Nasal cavity respiratory epithelium epithelial cell of viscerocranial mucosa (primary cell): ENCODE measurements around the gene MEIS3. TPM values are rescaled to one million over a fixed set of nuclear protein-coding genes. Genes with fewer than 3 reads are reported as not detected.

Source experiments
- total RNA-seq: library from RNA; depleted of rRNA; stranded (reverse); fragments of >200 nt; gene quantifications from 2 replicates; pipeline ENCODE4 v1.2.3, GENCODE V29; 2014

Gene MEIS3
- total RNA-seq: 3.4 and 9.6 TPM in 2 replicates

DNA sequence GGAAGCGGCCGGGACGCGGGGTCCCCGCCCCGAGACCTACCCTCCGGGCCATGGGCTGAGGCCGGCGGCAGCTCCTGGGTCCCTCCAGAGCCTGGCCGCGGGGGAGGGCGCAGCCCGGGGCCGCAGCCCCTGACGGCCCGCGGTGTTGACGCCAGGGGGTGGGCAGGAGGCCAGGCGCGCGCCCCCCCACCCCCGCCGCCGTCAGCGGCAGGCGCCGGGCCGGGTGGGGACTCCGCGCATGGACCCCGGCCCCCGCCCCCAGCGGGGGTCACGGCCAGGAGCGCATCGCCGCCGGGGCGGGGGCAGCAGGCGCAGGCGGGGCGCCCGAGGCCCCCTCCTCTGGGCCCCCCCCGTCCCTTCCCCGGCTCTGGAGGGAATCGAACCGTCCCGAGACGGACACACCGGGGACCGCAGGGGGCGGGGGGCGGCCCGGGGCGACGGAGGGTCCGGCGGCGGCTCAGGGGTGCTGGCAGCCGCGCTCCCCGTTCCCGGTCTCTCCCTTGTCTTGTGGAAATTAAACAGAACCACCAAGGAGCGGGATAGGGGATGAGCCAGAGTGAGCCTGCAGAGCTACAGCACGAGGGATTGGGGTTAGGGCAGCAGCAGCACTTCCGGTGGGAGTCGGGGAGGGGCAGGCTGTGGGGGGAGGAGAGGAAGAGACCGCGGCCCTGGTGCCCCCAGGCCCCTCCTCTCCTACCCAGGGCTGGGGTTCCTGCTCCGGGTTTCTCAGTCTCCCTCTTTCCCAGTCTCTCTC is at the start of gene MEIS3:
TSS of gene MEIS3 (minus strand) at position 498 of the 754 bp plus-strand sequence. CDS start at position 52, 446 bp downstream.

Other genes starting within 250 kb of the MEIS3 start
- gene BBC3, start 188.3 kb downstream of the MEIS3 start, total RNA-seq: 8.9 and 9.0 TPM in 2 replicates
- gene CCDC9, start 163.0 kb downstream of the MEIS3 start, total RNA-seq: 10.5 and 10.6 TPM in 2 replicates
- 2.1 TPM in 2 replicates for gene INAFM1, start 144.6 kb downstream of the MEIS3 start, total RNA-seq
- gene C5AR1, start 109.7 kb downstream of the MEIS3 start, total RNA-seq: under 0.01 and 1.5 TPM in 2 replicates
- under 0.01 and 0.36 TPM in 2 replicates for gene C5AR2, start 87.4 kb downstream of the MEIS3 start, total RNA-seq
- 13.3 and 20.3 TPM in 2 replicates for gene DHX34, start 70.2 kb downstream of the MEIS3 start, total RNA-seq
- under 0.01 and 0.21 TPM in 2 replicates for gene SLC8A2, start 52.4 kb upstream of the MEIS3 start, total RNA-seq
- 2.7 and 4.3 TPM in 2 replicates for gene KPTN, start 64.7 kb upstream of the MEIS3 start, total RNA-seq
- 30.1 and 57.7 TPM in 2 replicates for gene NAPA, start 95.5 kb upstream of the MEIS3 start, total RNA-seq
- gene ZNF541, start 153.6 kb upstream of the MEIS3 start, total RNA-seq: under 0.01 TPM in 2 replicates
- gene BICRA, start 189.6 kb upstream of the MEIS3 start, total RNA-seq: 1.4 and 7.1 TPM in 2 replicates